HEK293T (cell line): ENCODE data around the gene EML5.

Experiments
- BHLHE40 ChIP-seq: fragments of 450-650 bp; IDR thresholded peaks from 2 replicates; pipeline ENCODE4 v1.6.1; 2016; ENCODE audit warnings: mild to moderate bottlenecking, moderate library complexity, borderline replicate concordance
- CTBP1 ChIP-seq: fragments of 450-650 bp; IDR thresholded peaks from 2 replicates; pipeline ENCODE4 v1.6.1; 2016; ENCODE audit warnings: borderline replicate concordance
- ELF4 ChIP-seq: fragments of 450-650 bp; IDR thresholded peaks from 2 replicates; pipeline ENCODE4 v1.6.1; 2017; ENCODE audit warnings: antibody characterized with exemption
- SP1 ChIP-seq: fragments of 450-650 bp; IDR thresholded peaks from 2 replicates; pipeline ENCODE4 v1.6.1; 2017
- TF ChIP-seq, protein P1 (sequence below): fragments of 450-650 bp; IDR thresholded peaks from 2 replicates; pipeline ENCODE4 v1.6.1; 2016

DNA sequence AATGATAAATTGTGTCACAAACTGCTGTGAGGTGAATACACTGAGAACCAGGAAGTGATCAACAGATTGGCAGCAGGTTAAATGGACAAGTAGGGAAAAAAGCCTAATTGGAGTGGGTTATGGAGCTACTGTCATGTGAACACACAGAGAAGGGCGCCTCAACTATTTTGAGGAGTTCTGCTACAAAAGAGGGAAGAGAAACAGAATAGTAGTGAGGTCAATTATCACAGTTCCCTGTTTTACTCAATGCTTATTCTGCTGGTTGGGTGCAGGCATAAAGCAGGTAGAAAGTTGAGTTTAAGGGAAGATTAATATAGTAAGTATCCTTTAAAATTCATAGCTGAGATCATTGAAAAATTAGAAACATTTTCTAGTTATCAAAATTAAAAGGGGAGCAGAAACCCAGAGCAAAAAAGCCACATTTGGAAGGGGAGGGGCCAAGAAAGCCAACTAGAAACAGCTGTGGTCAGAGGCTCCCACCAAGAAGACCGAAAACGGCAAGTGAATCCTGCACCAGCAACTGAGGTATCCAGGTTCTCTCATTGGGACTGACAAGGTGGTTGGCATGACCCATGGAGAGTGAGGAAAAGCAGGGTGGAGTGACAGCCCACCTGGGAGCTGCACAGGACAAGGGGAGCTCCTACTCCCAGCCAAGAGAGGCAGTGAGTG lies 124.2 kb downstream of the EML5 start:
- TF ChIP-seq, protein P1, sequence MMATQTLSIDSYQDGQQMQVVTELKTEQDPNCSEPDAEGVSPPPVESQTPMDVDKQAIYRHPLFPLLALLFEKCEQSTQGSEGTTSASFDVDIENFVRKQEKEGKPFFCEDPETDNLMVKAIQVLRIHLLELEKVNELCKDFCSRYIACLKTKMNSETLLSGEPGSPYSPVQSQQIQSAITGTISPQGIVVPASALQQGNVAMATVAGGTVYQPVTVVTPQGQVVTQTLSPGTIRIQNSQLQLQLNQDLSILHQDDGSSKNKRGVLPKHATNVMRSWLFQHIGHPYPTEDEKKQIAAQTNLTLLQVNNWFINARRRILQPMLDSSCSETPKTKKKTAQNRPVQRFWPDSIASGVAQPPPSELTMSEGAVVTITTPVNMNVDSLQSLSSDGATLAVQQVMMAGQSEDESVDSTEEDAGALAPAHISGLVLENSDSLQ = no peak
- TF ChIP-seq CTBP1 (no peak), SP1 (no peak), ELF4 (no peak), BHLHE40 (no peak)
